ENCODE results near the gene RAB1A. TPM values are rescaled to one million over a fixed set of nuclear protein-coding genes. Genes with fewer than 3 reads are reported as not detected.

RAB1A gene
- total RNA-seq, 2 donors from 2014 or later = 187 to 212 TPM

DNA sequence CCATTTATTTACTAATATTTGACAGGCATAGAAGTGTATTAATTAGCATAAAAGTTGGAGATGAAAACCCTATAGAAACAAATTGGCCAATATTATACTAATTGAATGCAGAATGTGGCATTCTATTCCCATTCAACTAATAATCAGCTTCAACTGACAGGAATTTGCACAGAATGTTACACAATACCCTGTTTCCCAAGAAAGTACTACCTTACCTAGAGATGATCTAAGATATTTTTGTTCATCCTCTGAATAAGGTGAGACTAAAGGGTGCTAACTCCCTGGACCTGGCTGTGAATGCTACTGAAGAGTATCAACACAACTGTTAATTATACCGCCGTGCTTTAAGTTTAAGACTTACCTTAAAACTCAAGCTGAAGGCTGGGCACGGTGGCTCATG is 44.8 kb downstream of the RAB1A start:
- no peaks in the 10 kb centered on the region for H3K9me3 ChIP-seq
- H3K9ac ChIP-seq (ENCODE audit: low read depth in 2 of 2, low read length in 2 of 2) = no peak overlapping the region
- H3K36me3 ChIP-seq = peaks cover 25% of the 10 kb centered on the region
- no peaks in the 10 kb centered on the region for H3K27me3 ChIP-seq
- intact Hi-C loops (cut with DNase I) = no loop called here
- H3K27ac ChIP-seq = no peak overlapping the region
- H3K4me1 ChIP-seq = no peaks in the 10 kb centered on the region
- DNase-seq = no peak
- H3K4me3 ChIP-seq = no peak overlapping the region
- TF ChIP-seq, protein P1, sequence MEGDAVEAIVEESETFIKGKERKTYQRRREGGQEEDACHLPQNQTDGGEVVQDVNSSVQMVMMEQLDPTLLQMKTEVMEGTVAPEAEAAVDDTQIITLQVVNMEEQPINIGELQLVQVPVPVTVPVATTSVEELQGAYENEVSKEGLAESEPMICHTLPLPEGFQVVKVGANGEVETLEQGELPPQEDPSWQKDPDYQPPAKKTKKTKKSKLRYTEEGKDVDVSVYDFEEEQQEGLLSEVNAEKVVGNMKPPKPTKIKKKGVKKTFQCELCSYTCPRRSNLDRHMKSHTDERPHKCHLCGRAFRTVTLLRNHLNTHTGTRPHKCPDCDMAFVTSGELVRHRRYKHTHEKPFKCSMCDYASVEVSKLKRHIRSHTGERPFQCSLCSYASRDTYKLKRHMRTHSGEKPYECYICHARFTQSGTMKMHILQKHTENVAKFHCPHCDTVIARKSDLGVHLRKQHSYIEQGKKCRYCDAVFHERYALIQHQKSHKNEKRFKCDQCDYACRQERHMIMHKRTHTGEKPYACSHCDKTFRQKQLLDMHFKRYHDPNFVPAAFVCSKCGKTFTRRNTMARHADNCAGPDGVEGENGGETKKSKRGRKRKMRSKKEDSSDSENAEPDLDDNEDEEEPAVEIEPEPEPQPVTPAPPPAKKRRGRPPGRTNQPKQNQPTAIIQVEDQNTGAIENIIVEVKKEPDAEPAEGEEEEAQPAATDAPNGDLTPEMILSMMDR (IDR thresholded peaks at IDR 0.05) = no peak

DNA sequence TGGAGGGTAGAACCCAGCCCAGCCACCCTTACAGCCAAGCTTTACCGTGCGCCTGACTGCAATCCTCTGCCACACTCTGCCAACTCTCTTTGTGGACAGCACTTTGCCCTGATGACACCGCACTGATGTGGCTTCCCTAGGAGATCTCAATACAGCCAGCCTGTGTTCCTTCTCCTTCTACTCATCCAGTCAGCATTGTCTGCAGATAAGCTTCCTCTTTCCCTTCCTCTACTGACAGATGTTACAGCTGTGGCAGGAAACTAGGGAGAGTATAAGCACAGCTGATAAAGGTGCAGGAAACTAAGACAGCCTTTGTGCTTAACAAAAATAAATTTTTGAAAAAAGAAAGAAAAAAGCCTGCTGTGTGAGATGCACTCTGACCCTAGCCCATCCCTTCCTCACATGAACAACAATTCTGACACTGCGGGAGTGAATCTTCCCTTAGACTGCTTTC is 48.6 kb downstream of the RAB1A start:
- H3K9ac ChIP-seq (ENCODE audit: low read depth in 2 of 2, low read length in 2 of 2) = no peak overlapping the region
- TF ChIP-seq, protein P1 (IDR thresholded peaks at IDR 0.05) = no peak
- no peak overlapping the region for H3K27ac ChIP-seq
- no peaks in the 10 kb centered on the region for H3K27me3 ChIP-seq
- peaks cover 25% of the 10 kb centered on the region for H3K36me3 ChIP-seq
- no peaks in the 10 kb centered on the region for H3K9me3 ChIP-seq
- no peak overlapping the region for H3K4me3 ChIP-seq
- intact Hi-C loops (cut with DNase I) = no loop called here
- peaks cover 5% of the 10 kb centered on the region for H3K4me1 ChIP-seq
- peak; percentile 19 for DNase-seq

DNA sequence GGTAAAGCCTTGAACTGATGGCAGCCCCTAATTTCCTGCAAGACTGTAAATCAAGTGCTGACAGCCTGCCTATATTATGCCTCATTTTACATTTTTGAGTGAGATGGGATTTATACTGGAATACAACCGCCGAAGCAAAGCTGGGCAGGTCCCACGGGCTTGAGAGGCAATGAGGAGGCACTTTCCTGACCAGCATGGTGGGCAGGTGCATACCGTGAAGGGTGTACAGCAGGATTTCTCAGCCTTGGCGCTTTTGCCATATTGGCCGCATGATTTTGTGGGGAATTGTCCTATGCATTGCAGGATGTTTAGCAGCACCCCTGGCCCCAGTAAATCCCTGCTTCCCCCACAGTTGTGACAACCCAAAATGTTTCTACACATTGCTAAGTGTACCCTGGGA is 50.9 kb downstream of the RAB1A start:
- H3K9me3 ChIP-seq = no peaks in the 10 kb centered on the region
- peaks cover 14% of the 10 kb centered on the region for H3K4me1 ChIP-seq
- H3K27me3 ChIP-seq = no peaks in the 10 kb centered on the region
- TF ChIP-seq, protein P1 (IDR thresholded peaks at IDR 0.05) = no peak
- H3K9ac ChIP-seq (ENCODE audit: low read depth in 2 of 2, low read length in 2 of 2) = no peak overlapping the region
- intact Hi-C loops (cut with DNase I) = loop anchor here (10.0 kb wide), 1 partner anchor 46 kb away; no protein-coding TSS in a partner anchor
- no peak overlapping the region for H3K4me3 ChIP-seq
- H3K27ac ChIP-seq = no peak overlapping the region
- DNase-seq = peak; percentile 12
- H3K36me3 ChIP-seq = peaks cover 12% of the 10 kb centered on the region

DNA sequence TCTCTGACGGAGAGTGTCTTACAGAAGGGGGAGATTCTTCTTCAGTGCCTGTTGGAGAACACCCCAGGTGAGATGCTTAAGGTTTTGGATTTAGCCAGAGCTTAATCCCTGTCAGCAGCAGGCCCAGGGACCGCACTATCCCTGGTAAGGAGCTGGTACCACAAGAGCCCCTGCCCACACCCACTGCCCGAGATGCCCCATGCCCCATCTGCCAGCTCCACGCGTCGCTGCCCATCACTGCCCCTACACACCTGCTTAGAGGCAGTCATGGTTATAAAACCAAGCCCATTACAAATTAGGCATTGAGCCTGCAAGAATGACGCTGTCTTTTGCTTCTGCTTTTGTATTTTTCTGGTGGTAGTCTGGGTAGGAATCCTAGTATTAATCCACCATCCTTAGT is 52.0 kb downstream of the RAB1A start:
- Histone ChIP-seq H3K9me3 (no peaks in the 10 kb centered on the region), H3K36me3 (peaks cover 8% of the 10 kb centered on the region), H3K4me1 (peaks cover 14% of the 10 kb centered on the region), H3K9ac (ENCODE audit: low read depth in 2 of 2, low read length in 2 of 2) (no peak overlapping the region), H3K27me3 (no peaks in the 10 kb centered on the region), H3K4me3 (no peak overlapping the region), H3K27ac (no peak overlapping the region)
- no peak for DNase-seq
- intact Hi-C loops (cut with DNase I) = loop anchor here (10.0 kb wide), 1 partner anchor 47 kb away; no protein-coding TSS in a partner anchor
- TF ChIP-seq, protein P1 (IDR thresholded peaks at IDR 0.05) = no peak

DNA sequence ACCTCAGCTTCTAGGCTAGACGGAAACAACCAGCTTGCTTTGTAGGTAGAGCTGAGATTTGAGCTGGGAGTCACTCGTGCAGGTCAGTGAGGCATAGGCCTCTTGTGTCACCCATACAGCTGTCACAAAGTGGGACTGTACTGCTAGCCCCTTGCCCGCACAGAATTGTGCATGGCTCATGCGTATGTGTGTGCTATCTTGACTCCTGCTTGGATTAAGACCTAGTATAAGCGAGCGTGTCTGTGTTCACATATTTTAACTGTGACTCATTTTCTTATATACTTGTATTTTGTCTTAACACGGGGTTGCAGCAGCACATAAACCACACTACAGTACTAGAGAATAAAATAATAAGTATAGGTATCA is 53.6 kb downstream of the RAB1A start:
- H3K9me3 ChIP-seq = no peaks in the 10 kb centered on the region
- intact Hi-C loops (cut with DNase I) = loop anchor here (10.0 kb wide), 1 partner anchor 48 kb away; no protein-coding TSS in a partner anchor
- peaks cover 14% of the 10 kb centered on the region for H3K4me1 ChIP-seq
- no peaks in the 10 kb centered on the region for H3K36me3 ChIP-seq
- H3K9ac ChIP-seq (ENCODE audit: low read depth in 2 of 2, low read length in 2 of 2) = peak overlapping the region in 1 of 2 donors; percentile 41
- H3K27ac ChIP-seq = peak overlapping the region; percentile 71
- no peaks in the 10 kb centered on the region for H3K27me3 ChIP-seq
- DNase-seq = no peak
- H3K4me3 ChIP-seq = no peak overlapping the region
- TF ChIP-seq, protein P1 (IDR thresholded peaks at IDR 0.05) = no peak
